Cardiac fibroblast (primary cell): ENCODE data around the gene YPEL4.
"Not testable (repeated sequence)": the region's sequence is repeated elsewhere in the genome, so short reads cannot be mapped to it uniquely, and the experiment has no call there.

Source experiments
- DNase-seq, 2 donors: peaks; one replicate each; pipeline versions ENCODE4 v3.0.0 to v3.0.0-alpha.2; 2010; ENCODE audit warnings: low read depth in 2 of 2
- H3K4me3 ChIP-seq, 2 donors: replicated peaks in 1 of 2; 1 replicate in 1 of 2; 2 replicates in 1 of 2; pipeline ENCODE4 v1.5.1; 2011; ENCODE audit warnings: low read depth in 2 of 2, low read length in 2 of 2, mild to moderate bottlenecking in 2 of 2, moderate library complexity in 1 of 2
- TF ChIP-seq, protein P1 (sequence below): IDR thresholded peaks from one replicate; pipeline ENCODE4 v1.5.1; 2011; ENCODE audit warnings: low read depth, mild to moderate bottlenecking, low read length, inconsistent platforms

Gene YPEL4

DNA sequence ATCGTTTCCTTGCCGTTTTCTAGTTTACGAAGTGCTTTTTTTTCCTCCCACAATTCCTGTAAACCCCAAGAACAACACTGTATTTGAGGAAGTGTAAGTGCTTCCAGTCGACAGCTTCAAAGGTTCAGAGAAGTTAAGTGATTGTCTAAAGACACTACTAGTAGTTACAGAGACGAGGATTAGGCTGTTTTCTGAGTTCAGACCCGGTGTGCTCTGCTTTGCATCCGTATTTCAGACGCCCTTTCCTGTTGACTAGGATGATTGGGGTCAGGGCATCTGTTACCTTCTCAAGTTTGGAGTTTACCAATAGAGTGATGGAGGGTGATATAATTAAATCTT is 8.3 kb upstream of the YPEL4 start:
- DNase-seq = no peak
- TF ChIP-seq, protein P1, sequence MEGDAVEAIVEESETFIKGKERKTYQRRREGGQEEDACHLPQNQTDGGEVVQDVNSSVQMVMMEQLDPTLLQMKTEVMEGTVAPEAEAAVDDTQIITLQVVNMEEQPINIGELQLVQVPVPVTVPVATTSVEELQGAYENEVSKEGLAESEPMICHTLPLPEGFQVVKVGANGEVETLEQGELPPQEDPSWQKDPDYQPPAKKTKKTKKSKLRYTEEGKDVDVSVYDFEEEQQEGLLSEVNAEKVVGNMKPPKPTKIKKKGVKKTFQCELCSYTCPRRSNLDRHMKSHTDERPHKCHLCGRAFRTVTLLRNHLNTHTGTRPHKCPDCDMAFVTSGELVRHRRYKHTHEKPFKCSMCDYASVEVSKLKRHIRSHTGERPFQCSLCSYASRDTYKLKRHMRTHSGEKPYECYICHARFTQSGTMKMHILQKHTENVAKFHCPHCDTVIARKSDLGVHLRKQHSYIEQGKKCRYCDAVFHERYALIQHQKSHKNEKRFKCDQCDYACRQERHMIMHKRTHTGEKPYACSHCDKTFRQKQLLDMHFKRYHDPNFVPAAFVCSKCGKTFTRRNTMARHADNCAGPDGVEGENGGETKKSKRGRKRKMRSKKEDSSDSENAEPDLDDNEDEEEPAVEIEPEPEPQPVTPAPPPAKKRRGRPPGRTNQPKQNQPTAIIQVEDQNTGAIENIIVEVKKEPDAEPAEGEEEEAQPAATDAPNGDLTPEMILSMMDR = no peak

DNA sequence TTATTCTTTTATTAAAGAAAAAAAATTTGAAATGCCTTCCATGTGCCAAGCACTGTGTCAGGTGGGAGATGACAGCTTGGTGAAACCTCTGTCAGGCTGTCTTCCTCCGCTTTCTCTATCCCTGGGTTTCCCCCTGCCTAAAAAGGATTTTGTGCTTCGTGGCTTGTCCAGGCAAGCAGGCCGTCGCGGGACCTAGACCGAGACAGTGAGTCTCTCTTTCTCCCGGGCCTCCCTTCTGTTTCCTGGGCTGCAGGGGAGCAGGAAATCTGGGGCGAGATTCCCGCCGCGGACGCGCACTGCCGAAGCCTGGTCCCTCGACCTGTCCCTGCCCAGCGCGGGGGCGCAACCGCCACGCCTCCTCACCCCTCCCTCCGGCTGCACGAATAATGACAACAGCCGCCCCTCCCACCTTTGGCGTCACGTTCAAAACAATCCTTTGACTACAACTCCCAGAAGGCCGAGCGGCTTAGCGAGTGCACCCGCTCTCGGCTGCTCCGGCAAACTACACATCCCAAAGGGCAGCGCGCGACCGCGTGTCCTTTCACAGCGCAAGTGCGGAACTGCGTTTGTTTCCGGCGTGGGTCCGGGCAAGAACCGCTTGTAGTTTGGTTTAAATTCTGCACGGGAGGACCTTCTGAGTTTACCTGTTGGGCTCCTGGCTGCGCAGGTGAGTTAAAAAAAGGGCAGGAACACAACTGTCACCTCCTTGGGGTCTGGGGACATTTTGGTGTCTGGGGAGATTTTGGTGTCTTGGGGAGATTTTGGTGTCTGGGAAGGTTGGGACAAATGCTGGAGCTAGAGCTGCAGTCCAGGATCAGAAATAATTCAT is 7.7 kb upstream of the YPEL4 start, which contains the start of gene CLP1:
Gene CLP1, plus strand, starts transcription at position 569 of the 829 bp plus-strand sequence. CDS start 1,715 bp downstream, outside the sequence.
- H3K4me3 ChIP-seq = peak within 1 kb of the TSS; percentile 65 to 88
- DNase-seq = peak; percentile 99
- TF ChIP-seq, protein P1 = no peak

More for the DNA sequence above, 8.3 kb upstream of the YPEL4 start:
- peak overlapping the region; percentile 65 to 88 for H3K4me3 ChIP-seq

DNA sequence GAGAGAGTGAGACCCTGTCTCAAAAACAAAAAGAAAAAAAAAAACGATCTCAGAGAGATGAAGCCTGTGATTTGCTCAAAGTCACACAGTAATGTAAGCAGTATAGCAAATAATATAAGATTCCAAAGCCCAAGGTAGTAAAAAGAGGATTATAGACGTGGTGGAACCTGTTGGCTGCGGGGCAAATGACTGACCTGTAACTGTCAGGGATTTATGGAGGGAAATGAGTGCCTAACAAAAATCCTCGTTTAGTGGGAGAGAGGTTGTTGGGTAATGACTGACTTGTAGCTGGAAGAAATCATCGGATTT is 7.1 kb upstream of the YPEL4 start:
- no peak for DNase-seq
- TF ChIP-seq, protein P1 = no peak
- peak overlapping the region in 1 of 2 donors; percentile 65 for H3K4me3 ChIP-seq

DNA sequence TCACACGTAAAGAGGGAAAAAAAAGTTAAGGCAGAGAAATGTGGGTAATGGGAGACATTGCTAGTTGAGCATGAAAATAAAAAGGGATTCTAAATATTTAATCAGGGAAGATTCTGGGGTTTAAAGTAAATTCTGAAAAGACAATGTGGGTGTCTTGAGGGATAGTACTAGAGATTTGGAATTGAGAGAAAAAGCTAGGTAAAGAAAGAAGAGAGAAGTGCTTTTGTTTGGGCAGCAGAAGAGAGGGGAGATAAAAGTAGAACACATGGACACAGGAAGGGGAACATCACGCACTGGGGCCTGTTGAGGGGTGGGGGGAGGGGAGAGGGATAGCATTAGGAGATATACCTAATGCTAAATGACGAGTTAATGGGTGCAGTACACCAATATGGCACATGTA is 3.5 kb upstream of the YPEL4 start:
- DNase-seq = no peak
- TF ChIP-seq, protein P1 = no peak
- no peak overlapping the region for H3K4me3 ChIP-seq

DNA sequence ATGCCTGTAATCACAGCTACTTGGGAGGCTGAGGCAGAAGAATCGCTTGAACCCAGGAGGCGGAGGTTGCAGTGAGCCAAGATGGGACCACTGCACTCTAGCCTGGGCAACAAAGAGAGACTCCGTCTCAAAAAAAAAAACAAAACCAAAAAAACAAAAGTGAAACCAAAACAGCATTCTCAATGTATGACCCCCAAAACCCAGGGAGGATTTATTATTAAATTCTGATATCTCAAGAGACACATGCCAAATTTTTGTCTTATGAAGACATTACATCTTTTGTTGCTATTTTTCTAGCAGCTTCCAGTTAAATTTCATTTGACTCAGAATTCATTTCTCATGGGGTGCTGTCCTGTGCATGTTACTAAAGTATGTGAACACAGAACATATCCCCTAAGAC is 3.0 kb upstream of the YPEL4 start:
- no peak overlapping the region for H3K4me3 ChIP-seq
- DNase-seq = peak in 1 of 2 donors; percentile 17
- TF ChIP-seq, protein P1 = no peak

DNA sequence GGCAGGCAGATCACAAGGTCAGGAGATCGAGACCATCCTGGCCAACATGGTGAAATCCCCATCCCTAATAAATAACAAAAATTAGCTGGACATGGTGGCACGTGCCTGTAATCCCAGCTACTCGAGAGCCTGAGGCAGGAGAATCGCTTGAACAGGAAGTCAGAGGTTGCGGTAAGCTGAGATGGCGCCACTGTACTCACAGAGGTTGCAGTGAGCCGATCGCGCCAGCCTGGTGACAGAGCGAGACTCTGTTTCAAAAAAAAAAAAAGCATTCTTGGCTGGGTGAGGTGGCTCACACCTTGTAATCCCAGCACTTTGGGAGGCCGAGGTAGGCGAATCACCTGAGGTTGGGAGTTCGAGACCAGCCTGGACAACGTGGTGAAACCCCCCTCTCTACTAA is 2.5 kb upstream of the YPEL4 start:
- not testable (repeated sequence) for DNase-seq, H3K4me3 ChIP-seq

DNA sequence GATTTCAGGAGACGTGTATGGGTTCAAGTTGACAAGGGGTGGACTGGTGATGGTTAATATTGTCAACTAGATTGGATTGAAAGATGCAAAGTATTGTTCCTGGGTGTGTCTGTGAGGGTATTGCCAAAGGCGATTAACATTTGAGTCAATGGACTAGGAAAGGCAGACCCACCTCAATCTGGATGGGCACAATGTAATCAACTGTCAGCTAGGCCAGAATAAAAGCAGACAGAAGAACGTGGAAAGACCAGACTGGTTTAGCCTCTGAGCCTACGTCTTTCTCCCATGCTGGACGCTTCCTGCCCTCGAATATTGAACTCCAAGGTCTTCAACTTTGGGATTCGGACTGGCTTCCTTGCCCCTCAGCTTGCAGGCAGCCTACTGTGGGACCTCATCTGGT is 1.7 kb upstream of the YPEL4 start:
- no peak for DNase-seq
- H3K4me3 ChIP-seq = no peak overlapping the region
- TF ChIP-seq, protein P1 = no peak
